Lower lobe of right lung (tissue), 2 donors: ENCODE results near the gene GBP4. TPM values are rescaled to one million over a fixed set of nuclear protein-coding genes. Genes with fewer than 3 reads are reported as not detected.

ENCODE experiments used
- ATAC-seq, 2 donors: fragments of 200-7000 bp; cut with Tn5 transposase; one replicate each; pipeline ENCODE4 v1.9.1; 2020 to 2022; ENCODE audit warnings: mild to moderate bottlenecking in 2 of 2, moderate library complexity in 2 of 2
- DNase-seq: peaks from one replicate; pipeline ENCODE4 v3.0.0-alpha.2; 2020
- H3K27ac ChIP-seq: fragments of 200-600 bp; one replicate; pipeline ENCODE4 v1.8.0; 2022
- H3K27me3 ChIP-seq: fragments of 200-600 bp; one replicate; pipeline ENCODE4 v1.8.0; 2022; ENCODE audit warnings: low read depth
- H3K36me3 ChIP-seq: fragments of 200-600 bp; one replicate; pipeline ENCODE4 v1.8.0; 2022; ENCODE audit warnings: mild to moderate bottlenecking
- H3K4me1 ChIP-seq: fragments of 200-600 bp; one replicate; pipeline ENCODE4 v1.8.0; 2022
- H3K4me3 ChIP-seq: fragments of 200-600 bp; one replicate; pipeline ENCODE4 v1.8.0; 2022; ENCODE audit warnings: mild to moderate bottlenecking
- H3K9me3 ChIP-seq: fragments of 200-600 bp; one replicate; pipeline ENCODE4 v1.8.0; 2022
- intact Hi-C: fragments of 100-400 bp; cut with DNase I; formaldehyde crosslinking; loops from one replicate; pipeline ENCODE4 v1.11.0; 2022
- total RNA-seq: library from RNA; stranded (reverse); fragmentation: NEBNext Ultra II Directional; extraction: Animal tissue kit (Norgen Biotek cat#: 25700); gene quantifications from one replicate; pipeline ENCODE4 v1.2.1, GENCODE V29; 2021
- TF ChIP-seq, protein P1 (sequence below): fragments of 200-600 bp; IDR thresholded peaks from one replicate; pipeline ENCODE4 v1.8.0; 2022; ENCODE audit warnings: antibody characterized with exemption, mild to moderate bottlenecking
- donor health status: DM: no; HTN: yes; CAD: no; lungs with severe emphysema.

The GBP4 gene
- total RNA-seq, 1 donor from 2014 or later: 41.0 TPM

DNA sequence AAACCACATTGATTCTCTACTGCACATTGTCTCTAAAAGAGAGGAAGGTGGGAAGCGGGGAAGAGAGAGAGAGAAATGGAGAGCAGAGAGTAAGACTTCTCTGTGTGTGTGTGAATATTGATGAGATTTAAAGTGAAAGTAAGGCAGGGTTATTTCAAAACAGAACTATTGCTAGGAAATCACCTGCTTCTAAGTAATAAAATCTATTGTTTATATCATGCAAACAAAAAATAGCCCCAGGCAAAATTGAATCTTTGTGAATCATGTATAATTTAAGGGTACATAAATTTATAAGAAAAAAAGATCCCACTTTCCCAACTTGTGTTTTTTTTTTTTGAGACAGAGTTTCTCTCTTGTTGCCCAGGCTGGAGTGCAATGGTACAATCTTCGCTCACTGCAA is 21.8 kb downstream of the GBP4 start:
- Histone ChIP-seq H3K27ac (no peak overlapping the region), H3K4me1 (no peaks in the 10 kb centered on the region), H3K4me3 (no peak overlapping the region), H3K36me3 (no peaks in the 10 kb centered on the region), H3K9me3 (no peaks in the 10 kb centered on the region), H3K27me3 (no peaks in the 10 kb centered on the region)
- intact Hi-C loops: no loop called here
- ATAC-seq (no peak), DNase-seq (no peak)
- TF ChIP-seq, protein P1, sequence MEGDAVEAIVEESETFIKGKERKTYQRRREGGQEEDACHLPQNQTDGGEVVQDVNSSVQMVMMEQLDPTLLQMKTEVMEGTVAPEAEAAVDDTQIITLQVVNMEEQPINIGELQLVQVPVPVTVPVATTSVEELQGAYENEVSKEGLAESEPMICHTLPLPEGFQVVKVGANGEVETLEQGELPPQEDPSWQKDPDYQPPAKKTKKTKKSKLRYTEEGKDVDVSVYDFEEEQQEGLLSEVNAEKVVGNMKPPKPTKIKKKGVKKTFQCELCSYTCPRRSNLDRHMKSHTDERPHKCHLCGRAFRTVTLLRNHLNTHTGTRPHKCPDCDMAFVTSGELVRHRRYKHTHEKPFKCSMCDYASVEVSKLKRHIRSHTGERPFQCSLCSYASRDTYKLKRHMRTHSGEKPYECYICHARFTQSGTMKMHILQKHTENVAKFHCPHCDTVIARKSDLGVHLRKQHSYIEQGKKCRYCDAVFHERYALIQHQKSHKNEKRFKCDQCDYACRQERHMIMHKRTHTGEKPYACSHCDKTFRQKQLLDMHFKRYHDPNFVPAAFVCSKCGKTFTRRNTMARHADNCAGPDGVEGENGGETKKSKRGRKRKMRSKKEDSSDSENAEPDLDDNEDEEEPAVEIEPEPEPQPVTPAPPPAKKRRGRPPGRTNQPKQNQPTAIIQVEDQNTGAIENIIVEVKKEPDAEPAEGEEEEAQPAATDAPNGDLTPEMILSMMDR: no peak

DNA sequence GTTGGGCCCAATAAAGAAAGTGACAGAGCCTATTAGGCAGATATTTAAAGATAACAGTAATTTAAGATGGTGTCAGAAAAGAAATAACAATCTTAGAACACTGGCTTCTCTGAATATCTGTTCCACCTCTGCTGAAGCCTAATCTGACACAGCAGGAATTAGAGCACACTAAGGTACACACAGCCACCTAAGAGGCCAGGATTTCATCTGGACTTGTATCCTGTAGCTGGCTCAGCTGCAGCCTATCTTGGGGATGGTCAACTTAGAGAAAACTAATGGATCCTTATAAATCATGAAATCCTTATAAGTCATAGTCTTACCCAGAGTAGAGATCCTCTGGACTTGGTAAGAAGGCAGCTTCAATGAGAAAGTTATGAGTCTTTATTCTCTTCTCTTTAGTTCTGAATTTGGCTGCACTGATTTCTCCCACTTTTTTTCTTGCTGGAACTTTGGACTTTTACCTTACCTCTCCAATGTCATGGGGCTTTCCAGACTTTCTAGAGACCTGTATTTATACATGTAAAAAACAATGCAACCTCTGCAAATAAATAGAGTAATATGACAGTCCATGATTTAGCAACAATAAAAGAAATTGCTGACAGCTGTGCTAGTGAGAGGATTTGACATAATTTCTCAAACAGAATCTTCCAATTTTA is 23.0 kb downstream of the GBP4 start, which contains the start of gene GBP7:
TSS of gene GBP7 (minus strand) at position 403 of the 656 bp plus-strand sequence. CDS start 4,068 bp downstream, outside the sequence.
- Histone ChIP-seq H3K36me3 (no peaks in the 10 kb centered on the region), H3K4me1 (no peaks in the 10 kb centered on the region), H3K27ac (no peak within 1 kb of the TSS), H3K4me3 (no peak within 1 kb of the TSS), H3K9me3 (no peaks in the 10 kb centered on the region), H3K27me3 (no peaks in the 10 kb centered on the region)
- TF ChIP-seq, protein P1: no peak
- ATAC-seq: no peak
- no peak for DNase-seq
- intact Hi-C loops: no loop called here

DNA sequence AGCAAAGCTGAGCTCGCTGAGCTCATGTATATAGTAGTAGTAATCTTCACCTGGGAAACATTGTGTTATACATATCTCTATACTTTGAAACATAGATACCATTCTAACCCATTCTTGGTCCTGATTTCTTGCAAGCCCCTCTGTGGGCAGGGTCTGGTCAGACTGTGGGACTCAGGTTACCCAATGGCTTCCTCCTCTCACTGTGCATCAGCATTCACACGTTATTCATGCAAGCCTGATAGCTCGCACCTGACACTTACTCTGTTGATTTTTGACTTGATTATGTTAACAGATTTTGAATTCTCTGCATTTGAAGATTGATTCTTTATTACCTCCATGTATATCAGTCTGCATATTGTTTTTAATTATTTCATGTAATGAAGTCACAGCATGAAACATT is 24.3 kb downstream of the GBP4 start:
- Histone ChIP-seq H3K9me3 (no peaks in the 10 kb centered on the region), H3K4me3 (no peak overlapping the region), H3K27ac (no peak overlapping the region), H3K36me3 (no peaks in the 10 kb centered on the region), H3K4me1 (no peaks in the 10 kb centered on the region), H3K27me3 (no peaks in the 10 kb centered on the region)
- ATAC-seq (no peak), DNase-seq (no peak)
- TF ChIP-seq, protein P1: no peak
- intact Hi-C loops: no loop called here

DNA sequence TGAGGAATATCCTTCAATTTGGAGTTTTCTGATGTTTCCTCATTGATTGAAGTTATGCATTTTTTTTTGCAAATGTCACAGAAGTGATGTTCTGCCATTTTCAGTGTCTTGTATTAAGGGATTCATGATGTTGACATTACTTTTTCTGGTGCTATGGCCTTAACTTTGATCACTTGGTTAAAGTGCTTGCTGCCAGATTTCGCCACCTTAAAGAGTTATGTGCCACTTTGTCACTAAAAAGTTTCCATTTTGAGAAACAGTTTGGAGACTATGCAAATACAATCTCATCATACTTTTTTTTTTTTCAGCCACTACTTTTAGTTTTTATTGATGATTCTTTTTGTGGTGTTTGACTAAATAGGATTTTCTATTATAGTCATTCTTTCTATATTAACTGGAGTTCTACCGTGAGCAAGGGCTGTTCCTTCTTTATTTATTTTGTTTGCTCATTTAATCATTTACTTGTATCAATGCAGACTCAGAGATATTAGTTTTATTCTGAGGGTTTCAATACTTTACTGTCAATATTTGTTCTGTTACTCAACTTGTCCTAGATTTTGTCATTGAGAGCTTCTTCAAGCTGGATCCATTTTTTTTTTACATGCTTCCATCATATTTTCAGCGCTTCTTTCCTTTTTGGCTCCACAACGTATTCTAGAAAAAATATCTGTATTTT is 26.1 kb downstream of the GBP4 start:
- Histone ChIP-seq H3K36me3 (no peaks in the 10 kb centered on the region), H3K4me1 (no peaks in the 10 kb centered on the region), H3K27ac (no peak overlapping the region), H3K27me3 (no peaks in the 10 kb centered on the region), H3K9me3 (no peaks in the 10 kb centered on the region), H3K4me3 (no peak overlapping the region)
- intact Hi-C loops: no loop called here
- no peak for ATAC-seq
- no peak for DNase-seq
- TF ChIP-seq, protein P1: no peak

DNA sequence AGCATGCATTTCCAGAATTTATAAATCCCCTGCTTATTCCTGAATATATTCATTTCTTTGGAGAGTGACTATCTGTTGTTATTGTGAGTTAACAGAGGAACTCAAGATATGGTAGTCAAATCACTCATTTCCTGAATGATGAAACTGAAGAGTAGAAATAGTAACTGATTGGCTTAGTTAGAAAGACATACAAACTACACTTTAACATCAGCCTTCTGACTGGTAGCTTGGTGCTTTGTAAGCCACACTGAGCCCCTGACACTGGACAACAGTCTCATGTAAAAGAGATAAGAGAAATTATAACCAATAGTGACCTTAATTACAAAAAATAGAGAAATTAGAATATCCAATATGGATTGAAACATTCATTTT is 27.7 kb downstream of the GBP4 start:
- DNase-seq (no peak), ATAC-seq (no peak)
- Histone ChIP-seq H3K27ac (no peak overlapping the region), H3K4me3 (no peak overlapping the region), H3K4me1 (no peaks in the 10 kb centered on the region), H3K9me3 (no peaks in the 10 kb centered on the region), H3K36me3 (no peaks in the 10 kb centered on the region), H3K27me3 (no peaks in the 10 kb centered on the region)
- TF ChIP-seq, protein P1: no peak
- intact Hi-C loops: no loop called here
